Bronchus fibroblast of lung (primary cell): Measurements from ENCODE around the gene BOLL. TPM values are rescaled to one million over a fixed set of nuclear protein-coding genes. Genes with fewer than 3 reads are reported as not detected.

Source experiments
- total RNA-seq: library from RNA; depleted of rRNA; stranded (reverse); fragments of >200 nt; gene quantifications from 2 replicates; pipeline ENCODE4 v1.2.3, GENCODE V29; 2015

The BOLL gene, protein sequence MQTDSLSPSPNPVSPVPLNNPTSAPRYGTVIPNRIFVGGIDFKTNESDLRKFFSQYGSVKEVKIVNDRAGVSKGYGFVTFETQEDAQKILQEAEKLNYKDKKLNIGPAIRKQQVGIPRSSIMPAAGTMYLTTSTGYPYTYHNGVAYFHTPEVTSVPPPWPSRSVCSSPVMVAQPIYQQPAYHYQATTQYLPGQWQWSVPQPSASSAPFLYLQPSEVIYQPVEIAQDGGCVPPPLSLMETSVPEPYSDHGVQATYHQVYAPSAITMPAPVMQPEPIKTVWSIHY
- not detected in 2 replicates for total RNA-seq

DNA sequence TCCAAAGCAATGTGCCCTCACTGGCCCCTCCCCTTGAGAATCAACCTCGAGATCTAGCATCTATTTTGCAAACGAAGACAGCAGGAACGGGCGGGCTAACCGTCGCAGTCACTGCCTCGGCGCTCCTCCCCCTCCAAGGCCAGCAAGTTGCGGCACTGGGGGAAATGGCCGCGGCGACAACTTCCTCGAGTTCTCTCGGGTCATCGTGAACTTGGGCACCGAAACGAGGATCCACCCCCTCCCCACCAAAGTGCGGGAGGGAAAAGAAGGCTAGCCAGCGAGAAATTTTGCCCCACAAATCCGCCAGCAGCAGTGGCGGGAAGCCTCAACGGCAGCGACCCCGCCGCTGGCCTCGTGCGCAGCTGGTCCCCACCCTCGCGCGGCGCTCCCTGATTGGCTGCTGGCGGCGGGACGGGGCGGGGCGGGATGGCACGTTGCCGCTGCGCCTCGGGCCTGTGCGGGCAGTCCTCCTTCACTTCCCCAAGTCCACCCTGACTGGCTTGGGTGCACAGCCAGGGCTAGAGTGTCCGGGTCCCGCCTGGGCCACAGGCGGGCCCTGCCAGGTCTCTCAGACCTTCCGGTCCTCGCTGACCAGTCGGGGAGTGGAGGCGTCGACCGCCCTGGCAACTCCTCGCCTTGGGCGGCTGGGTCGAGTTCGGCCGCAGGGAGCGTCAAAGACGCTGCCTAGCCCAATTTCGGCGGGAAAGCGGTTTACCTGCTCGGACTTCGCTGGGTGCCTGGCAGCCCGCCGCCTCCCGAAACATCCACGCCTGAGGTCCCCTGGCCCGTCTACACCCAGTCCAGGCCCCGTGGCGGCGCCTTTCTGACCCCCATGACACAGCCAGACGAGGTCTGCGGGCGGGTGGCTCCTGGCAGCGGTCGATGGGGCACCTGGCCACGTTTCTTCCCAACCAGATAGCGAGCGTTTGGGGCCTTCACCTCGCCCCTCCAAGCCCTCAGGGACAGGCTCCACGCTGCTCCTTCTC lies at the start of gene BOLL:
TSS of gene BOLL (minus strand) at position 364 of the 986 bp plus-strand sequence. CDS start 3,469 bp downstream, outside the sequence.

DNA sequence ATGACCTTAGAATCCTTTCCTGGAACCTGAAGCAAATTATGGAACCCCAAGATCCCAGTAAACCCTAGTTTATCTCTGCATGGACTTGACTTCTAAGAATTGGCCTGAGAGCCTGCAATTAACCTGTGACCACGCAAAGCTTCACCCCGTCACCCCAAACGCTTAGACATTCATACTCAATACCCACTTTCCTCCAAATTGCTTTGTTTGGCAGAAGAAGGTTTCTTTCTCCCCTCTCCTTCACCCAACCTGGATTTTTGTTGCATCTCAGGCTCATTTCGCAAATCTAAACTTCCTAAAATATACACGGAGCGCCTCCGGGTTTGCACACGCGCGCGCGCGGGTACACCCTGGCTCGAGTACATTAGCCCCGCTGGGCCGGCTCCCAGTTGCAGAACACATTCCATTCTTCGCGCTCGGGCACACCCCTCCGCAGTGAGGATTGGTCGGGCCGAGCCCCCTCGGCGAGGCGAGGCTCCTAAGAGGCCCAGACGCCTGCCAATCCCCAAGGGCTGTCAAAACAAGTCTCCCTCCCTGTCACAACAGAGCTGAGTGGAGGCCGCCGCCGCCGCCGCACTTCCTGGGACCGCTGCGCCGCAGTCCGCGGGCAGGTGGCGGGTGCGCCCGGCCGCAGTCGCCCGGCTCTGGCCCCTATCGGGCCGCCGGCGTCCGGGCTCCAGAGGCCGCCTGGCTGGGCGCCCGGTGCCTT lies 19.1 kb upstream of the BOLL start, which contains the start of gene PLCL1:
TSS of gene PLCL1 (plus strand) at position 545 of the 709 bp plus-strand sequence.

DNA sequence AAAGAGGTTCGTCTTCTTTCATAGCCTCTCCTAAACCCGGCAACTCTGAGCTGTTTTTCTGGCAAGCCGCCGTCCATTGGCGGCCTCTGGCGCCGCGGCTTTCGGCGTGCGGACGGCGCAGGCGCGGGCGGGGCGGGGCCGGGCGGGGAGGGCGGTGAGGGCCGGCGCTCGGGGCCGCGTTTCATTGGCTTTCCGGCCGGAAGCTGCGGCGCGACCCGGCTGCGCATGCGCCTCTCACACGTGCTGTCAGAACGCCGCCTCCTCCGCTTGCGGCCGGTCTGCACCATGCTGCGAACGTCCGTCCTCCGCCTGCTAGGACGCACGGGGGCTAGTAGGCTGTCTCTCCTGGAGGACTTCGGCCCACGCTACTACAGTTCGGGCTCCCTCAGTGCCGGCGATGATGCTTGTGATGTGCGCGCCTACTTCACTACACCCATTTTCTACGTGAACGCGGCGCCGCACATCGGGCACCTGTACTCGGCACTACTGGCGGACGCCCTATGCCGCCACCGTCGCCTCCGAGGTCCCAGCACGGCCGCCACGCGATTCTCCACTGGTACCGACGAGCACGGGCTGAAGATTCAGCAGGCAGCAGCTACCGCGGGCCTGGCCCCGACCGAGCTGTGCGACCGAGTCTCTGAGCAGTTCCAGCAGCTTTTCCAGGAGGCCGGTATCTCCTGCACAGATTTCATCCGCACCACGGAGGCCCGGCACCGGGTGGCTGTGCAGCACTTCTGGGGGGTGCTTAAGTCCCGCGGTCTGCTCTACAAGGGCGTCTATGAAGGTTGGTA lies 79.8 kb downstream of the BOLL start, which contains the start of gene MARS2:
TSS of gene MARS2 (plus strand) at position 249 of the 791 bp plus-strand sequence. CDS start at position 286, 37 bp downstream.

Other genes with a start within 250 kb of the BOLL start
- gene RFTN2, start 109.7 kb downstream of the BOLL start, total RNA-seq, result 3.5 and 3.7 TPM in 2 replicates
- gene MARS2, start 80.0 kb downstream of the BOLL start, total RNA-seq, result 3.1 and 3.5 TPM in 2 replicates
- under 0.01 and 0.17 TPM in 2 replicates for gene PLCL1, start 19.3 kb upstream of the BOLL start, total RNA-seq